GM19099 (cell line): ENCODE results near the gene ITPR1.

Source experiments
- POLR2A ChIP-seq: IDR thresholded peaks from 3 replicates; pipeline ENCODE4 v1.6.1; 2011; ENCODE audit warnings: low read depth; ENCODE audit not compliant: insufficient read length; ENCODE audit errors: extremely low read depth

Gene ITPR1

DNA sequence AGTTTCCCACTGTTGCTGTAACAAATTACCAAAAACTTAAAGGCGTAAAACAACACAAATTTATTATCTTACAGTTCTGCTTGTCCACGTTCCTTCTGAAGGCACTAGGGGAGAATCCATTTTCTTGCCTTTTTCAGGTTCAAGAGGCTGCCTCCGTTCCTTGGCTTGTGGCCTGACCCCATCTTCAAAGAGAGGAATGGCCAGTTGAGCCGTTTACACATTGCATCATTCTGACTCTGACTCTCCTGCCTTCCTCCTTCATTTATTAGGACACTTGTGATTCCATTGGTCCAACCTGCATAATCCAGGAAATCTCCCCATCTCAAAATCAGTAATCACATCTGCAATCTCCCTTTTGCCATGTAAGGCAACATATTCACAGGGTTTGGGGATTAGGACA, 363.4 kb downstream of the ITPR1 start:
- no peak for TF ChIP-seq POLR2A

DNA sequence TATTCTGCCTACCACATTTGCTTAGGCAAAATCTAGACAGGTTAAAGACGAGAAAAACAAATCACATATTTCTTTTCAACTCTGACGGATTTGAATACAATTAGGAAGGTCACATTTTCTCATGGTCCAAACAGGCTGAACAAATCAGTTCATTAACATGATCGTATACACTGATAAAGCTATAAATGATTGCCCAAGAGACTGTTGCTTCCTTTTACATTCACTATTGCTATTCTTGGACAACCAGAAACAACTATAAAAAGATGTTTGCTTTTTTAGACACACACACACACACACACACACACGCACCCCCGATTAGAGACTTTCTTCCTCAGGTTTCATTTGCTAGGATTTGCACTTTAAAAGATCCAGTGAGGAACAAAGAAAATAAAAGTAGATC, 363.8 kb downstream of the ITPR1 start:
- TF ChIP-seq POLR2A = no peak

- TF ChIP-seq POLR2A = no peak
These were observed 366.6 kb downstream of the ITPR1 start for GRCh38 chr3:4859788-4860187.

DNA sequence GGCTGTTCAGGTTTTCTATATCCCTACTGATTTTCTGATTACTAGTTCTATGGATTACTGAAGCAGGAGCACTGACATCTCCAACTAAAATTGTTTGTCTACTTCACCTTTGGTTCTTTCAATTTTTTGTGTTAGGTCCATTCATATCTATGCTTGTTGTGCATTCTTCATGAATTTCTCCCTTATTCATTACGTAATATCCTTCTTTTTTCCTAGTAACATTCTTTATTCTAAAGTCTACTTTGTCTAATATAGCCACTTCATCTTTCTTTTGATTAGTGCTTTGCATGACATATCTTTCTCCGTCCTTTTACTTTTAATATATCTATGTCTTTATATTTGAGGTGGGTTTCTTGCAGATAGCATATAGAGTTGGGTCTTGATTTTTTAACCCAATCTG, 369.8 kb downstream of the ITPR1 start:
- TF ChIP-seq POLR2A = no peak

DNA sequence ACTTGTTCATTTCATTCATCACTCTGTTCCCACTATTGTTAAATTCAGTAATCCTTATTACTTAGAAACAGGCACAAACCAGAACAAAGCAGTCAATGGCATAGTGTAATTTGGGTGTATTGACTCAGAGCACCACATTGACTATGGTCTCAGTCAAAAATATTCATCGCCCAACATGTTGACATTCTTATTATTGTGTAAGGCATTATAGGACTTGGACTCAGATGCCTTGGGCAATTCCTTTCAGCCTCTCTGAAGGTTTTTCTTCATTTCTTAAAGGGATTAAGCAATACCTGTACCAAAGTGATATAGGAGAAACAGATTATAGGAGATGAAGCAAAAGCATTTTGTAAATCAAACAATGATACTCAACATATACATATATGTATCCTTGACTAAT, 371.4 kb downstream of the ITPR1 start:
- no peak for TF ChIP-seq POLR2A

- TF ChIP-seq POLR2A = no peak
These were observed 372.6 kb downstream of the ITPR1 start for GRCh38 chr3:4865714-4866113.

DNA sequence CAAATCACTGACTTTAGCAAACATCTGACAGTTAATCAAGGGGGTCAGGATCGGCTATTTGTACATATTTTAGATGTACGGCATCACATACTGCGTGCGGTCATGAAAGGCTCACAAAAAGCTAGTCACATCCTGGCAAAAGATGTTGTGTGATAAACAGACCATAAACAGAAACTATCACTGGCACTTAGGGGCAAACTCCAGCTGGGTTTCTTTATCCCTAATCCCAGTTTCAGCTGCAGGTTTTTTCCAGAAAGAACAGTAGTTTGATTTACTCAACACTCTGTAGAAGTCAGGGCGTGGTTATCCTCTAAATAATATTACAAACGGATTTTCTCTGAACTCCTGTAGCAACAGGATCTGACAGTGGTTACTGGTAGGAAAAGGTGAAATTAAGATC, 373.7 kb downstream of the ITPR1 start:
- no peak for TF ChIP-seq POLR2A

- no peak for TF ChIP-seq POLR2A
These were observed 384.1 kb downstream of the ITPR1 start for GRCh38 chr3:4877173-4877787.

- TF ChIP-seq POLR2A = no peak
These were observed 387.7 kb downstream of the ITPR1 start for GRCh38 chr3:4880850-4881249.

DNA sequence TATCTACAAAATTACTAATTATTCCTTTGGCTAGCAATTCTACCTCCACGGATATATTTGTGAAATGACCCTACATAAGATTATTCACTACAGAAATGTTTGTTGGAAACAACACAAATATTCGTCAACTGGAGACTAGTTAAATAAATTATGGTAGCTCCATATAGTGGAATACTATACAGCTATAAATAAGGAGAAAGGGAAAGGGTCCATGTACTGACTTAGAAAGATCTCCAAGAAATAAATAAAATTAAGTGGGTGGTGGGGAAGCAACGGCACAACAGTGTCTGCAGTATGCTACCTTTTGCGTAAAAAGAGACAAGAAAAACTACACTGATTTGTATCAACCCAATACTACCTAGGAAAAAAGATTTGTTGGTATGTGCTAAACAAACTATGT, 389.4 kb downstream of the ITPR1 start:
- TF ChIP-seq POLR2A = no peak

DNA sequence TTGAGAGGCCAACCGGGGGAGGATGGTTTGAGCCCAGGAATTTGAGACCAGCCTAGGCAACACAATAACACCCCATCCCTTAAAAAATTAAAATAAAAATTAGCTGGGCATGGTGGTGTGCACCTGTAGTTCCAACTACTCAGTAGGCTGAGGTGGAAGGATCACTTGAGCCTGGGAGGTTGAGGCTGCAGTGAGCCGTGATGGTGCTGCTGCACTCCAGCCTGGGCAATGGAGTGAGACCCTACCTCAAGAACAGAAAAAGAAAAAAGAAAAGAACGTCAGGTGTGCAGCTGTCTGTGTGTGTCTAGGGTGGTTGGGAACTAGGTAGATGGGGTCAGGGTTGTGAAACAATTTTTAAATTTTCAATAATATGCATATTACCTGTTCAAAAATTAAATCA, 389.9 kb downstream of the ITPR1 start:
- no peak for TF ChIP-seq POLR2A

- no peak for TF ChIP-seq POLR2A
These were observed 391.7 kb downstream of the ITPR1 start for GRCh38 chr3:4884888-4885287.

DNA sequence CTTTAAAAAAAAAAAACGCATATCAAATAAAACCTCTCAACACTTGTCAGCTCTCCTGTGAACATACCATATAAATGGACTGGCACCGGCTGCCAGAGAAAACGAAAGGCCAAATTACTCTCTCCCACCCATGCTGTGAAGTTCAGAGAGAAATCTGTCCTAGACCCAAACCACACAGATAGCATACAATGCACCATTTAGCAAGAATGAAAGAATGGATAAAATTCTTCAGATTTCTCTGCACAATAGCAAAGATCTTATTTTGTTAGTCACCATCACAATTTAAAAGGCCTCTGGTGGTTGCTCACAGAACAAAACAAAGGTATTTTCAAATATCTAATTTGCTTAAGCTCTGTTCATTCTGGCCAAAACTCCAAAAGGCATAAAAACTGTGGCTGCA, 392.2 kb downstream of the ITPR1 start:
- no peak for TF ChIP-seq POLR2A

- no peak for TF ChIP-seq POLR2A
These were observed 393.3 kb downstream of the ITPR1 start for GRCh38 chr3:4886448-4886847.

DNA sequence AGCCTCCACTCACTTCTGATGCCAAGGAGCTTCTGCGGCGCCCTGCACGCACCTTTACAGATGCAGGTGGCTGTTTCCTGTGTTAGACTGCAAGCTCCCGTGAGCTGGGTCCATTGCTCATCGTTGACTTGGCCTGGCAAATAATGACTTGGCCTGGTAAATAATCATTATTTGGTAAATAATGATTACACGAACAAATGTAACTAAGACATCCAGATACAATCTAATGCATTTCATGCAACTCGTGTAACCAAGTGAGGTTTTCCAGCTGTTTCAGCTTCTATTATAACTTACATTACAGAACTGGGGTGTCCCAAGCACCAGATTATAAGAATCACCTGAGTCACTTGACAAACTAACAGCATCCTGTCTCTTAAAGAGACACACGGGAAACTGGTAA, 394.0 kb downstream of the ITPR1 start:
- no peak for TF ChIP-seq POLR2A

DNA sequence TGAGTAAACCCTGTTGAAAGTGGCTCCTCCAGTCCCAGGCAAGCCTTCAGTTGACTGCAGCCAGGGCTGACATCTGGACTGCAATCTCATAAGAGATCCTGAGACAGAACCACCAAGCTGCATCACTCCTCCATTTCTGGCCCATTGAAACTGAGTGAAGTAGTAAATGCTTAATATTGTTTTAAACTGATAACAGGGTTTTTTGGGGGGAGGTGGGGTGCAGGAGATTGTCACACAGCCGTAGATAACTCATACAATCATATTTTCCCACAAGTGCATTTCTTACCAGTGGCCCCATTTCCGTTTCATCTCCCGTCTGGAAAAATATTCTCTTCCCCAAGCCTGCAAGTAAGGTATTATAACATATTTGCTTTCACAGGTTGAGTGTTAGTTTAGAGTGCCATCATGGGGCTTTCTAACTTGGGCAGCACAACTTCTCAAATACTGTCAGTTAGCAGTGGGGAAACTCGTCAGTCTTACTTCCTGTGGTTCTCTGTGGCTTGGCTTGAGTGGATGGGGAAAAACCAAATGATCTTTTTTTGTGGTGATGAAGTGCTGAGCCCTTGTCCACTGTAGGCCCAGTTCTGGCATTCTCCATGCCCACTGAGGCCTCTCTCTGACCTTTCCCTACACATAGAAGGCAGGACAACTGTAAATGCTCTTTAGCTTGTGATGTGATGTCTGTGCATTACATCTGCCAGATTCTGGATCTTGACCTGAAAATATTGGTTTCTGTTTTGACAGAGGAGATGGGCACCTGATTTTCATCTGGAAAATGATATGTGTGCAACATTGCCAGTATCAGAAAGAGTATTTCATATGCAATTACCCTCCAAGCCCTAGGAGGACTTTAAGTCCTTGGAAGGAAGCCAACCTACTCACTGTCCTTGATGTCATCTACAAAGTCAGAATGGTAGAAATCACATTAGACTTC, 396.0 kb downstream of the ITPR1 start:
- TF ChIP-seq POLR2A = no peak

- no peak for TF ChIP-seq POLR2A
These were observed 396.7 kb downstream of the ITPR1 start for GRCh38 chr3:4889896-4890295.

- no peak for TF ChIP-seq POLR2A
These were observed 401.9 kb downstream of the ITPR1 start for GRCh38 chr3:4894891-4895530.
